K562 (cell line): ENCODE results near the gene MTPN. TPM values are rescaled to one million over a fixed set of nuclear protein-coding genes. Genes with fewer than 3 reads are reported as not detected.

ENCODE experiments used
- CXXC5 ChIP-seq: fragments of 250-450 bp; sonication (Bioruptor Pico); IDR thresholded peaks from 2 replicates; pipeline ENCODE4 v1.8.0; 2022; ENCODE audit warnings: inconsistent platforms, mild to moderate bottlenecking, moderate library complexity
- EHMT2 ChIP-seq: fragments of 450-650 bp; IDR thresholded peaks from 2 replicates; pipeline ENCODE4 v1.6.1; 2018; ENCODE audit warnings: antibody characterized with exemption
- GTF2F1 ChIP-seq: IDR thresholded peaks from 2 replicates; pipeline ENCODE4 v1.6.1; 2011; ENCODE audit warnings: low read depth, low read length, improper control_type of control experiment
- HMG20A ChIP-seq: fragments of 450-650 bp; formaldehyde crosslinking; conservative IDR thresholded peaks from 2 replicates; pipeline ENCODE4 v1.4.0; 2020; ENCODE audit warnings: mild to moderate bottlenecking, mixed read lengths
- KLF1 ChIP-seq: fragments of 450-650 bp; IDR thresholded peaks from 2 replicates; pipeline ENCODE4 v1.6.1; 2016; ENCODE audit warnings: missing genetic modification characterization, missing compliant biosample characterization
- KLF10 ChIP-seq: fragments of 250-450 bp; sonication (Bioruptor Pico); IDR thresholded peaks from 2 replicates; pipeline ENCODE4 v1.6.1; 2021; ENCODE audit warnings: matching md5 sums
- NR2C1 ChIP-seq, 2 experiments: fragments of 450-650 bp; IDR thresholded peaks; 2 replicates each; pipeline ENCODE4 v1.6.1; 2017; ENCODE audit warnings: mild to moderate bottlenecking in 2 of 2, antibody characterized with exemption in 1 of 2, inconsistent platforms in 1 of 2, missing compliant biosample characterization in 1 of 2, missing genetic modification characterization in 1 of 2
- SMARCE1 ChIP-seq: fragments of 450-650 bp; IDR thresholded peaks from 2 replicates; pipeline ENCODE4 v1.7.1; 2016; ENCODE audit warnings: mild to moderate bottlenecking
- ZNF583 ChIP-seq: fragments of 250-450 bp; sonication (Bioruptor Pico); IDR thresholded peaks from 2 replicates; pipeline ENCODE4 v1.4.0; 2020
- polyA plus RNA-seq, 8 experiments: library from polyadenylated mRNA; depleted of rRNA in 4 of 8; stranded (reverse) in 5 of 8; unstranded in 3 of 8; fragments of >200 nt; fragmentation: Nextera tagmentation in 2 of 8; fragmentation: Illumina TruSeq in 1 of 8; extraction: Ambion mirVana in 2 of 8; extraction: Trizol in 1 of 8; gene quantifications; 2 replicates each; pipeline versions ENCODE4 v1.2.1 to v1.2.3, GENCODE V29; 2011 to 2014; ENCODE audit warnings: inconsistent platforms in 1 of 8, missing spikeins in 1 of 8
- total RNA-seq, 7 experiments: library from RNA; depleted of rRNA in 6 of 7; stranded (reverse); fragments of >200 nt in 6 of 7; fragmentation: Illumina TruSeq in 2 of 7; extraction: Trizol in 2 of 7; gene quantifications; 2 replicates each; pipeline versions ENCODE4 v1.2.1 to v1.2.3, GENCODE V29; 2011 to 2021; ENCODE audit warnings: low replicate concordance in 1 of 7
- TF ChIP-seq, protein P1 (sequence below): fragments of 200-600 bp; sonication (generic); IDR thresholded peaks from one replicate; pipeline ENCODE4 v1.6.1; 2012; ENCODE audit warnings: mild to moderate bottlenecking, low read depth, low read length, inconsistent platforms
- TF ChIP-seq, protein P2 (sequence below), 2 experiments: fragments of 450-650 bp in 1 of 2; IDR thresholded peaks; 2 replicates each; pipeline ENCODE4 v1.6.1; 2011 to 2017; ENCODE audit warnings: low read depth in 2 of 2, antibody characterized with exemption in 1 of 2, borderline replicate concordance in 1 of 2, low read length in 1 of 2, mild to moderate bottlenecking in 1 of 2, mixed read lengths in 1 of 2; ENCODE audit not compliant: control insufficient read depth in 1 of 2
- TF ChIP-seq, protein P3 (sequence below): sonication (generic); formaldehyde crosslinking; IDR thresholded peaks from 2 replicates; pipeline ENCODE4 v1.8.1; 2022; ENCODE audit warnings: missing genetic modification reagents

Gene MTPN
- total and polyA plus RNA-seq, 9 of the 15 experiments (the other 6 are each of a cell fraction or from before 2014, with no cell fraction given) = 68.5 to 261 (median 156) TPM

DNA sequence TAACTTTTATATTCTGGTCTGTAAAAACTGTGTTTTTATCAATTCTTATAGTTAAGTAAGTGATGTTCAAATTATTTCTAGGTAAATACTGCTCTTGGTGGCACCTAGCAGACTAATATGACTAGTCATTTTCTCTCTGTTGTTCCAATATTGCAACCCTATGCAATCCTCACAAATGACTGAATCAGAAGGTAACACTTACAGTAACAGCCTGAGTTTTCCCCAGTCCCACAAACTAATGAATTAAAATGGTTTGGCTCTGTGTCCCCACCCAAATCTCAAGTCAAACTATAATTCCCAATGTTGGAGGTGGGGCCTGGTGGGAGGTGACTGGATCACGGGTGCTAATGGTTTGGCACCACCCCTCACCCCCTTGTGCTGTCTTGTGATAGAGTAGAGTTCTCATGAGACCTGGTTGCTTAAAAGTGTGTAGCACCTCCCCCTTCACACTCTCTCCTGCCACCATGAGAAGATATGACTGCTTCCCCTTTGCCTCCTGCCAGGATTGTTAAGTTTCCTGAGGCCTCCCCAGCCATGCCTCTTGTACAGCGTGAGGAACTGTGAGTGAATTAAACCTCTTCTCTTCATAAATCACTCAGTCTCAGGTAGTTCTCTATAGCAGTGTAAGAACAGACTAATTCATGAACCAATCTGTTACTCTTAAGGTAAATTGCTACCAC lies 43.5 kb downstream of the MTPN start (continued):
- TF ChIP-seq, protein P1, sequence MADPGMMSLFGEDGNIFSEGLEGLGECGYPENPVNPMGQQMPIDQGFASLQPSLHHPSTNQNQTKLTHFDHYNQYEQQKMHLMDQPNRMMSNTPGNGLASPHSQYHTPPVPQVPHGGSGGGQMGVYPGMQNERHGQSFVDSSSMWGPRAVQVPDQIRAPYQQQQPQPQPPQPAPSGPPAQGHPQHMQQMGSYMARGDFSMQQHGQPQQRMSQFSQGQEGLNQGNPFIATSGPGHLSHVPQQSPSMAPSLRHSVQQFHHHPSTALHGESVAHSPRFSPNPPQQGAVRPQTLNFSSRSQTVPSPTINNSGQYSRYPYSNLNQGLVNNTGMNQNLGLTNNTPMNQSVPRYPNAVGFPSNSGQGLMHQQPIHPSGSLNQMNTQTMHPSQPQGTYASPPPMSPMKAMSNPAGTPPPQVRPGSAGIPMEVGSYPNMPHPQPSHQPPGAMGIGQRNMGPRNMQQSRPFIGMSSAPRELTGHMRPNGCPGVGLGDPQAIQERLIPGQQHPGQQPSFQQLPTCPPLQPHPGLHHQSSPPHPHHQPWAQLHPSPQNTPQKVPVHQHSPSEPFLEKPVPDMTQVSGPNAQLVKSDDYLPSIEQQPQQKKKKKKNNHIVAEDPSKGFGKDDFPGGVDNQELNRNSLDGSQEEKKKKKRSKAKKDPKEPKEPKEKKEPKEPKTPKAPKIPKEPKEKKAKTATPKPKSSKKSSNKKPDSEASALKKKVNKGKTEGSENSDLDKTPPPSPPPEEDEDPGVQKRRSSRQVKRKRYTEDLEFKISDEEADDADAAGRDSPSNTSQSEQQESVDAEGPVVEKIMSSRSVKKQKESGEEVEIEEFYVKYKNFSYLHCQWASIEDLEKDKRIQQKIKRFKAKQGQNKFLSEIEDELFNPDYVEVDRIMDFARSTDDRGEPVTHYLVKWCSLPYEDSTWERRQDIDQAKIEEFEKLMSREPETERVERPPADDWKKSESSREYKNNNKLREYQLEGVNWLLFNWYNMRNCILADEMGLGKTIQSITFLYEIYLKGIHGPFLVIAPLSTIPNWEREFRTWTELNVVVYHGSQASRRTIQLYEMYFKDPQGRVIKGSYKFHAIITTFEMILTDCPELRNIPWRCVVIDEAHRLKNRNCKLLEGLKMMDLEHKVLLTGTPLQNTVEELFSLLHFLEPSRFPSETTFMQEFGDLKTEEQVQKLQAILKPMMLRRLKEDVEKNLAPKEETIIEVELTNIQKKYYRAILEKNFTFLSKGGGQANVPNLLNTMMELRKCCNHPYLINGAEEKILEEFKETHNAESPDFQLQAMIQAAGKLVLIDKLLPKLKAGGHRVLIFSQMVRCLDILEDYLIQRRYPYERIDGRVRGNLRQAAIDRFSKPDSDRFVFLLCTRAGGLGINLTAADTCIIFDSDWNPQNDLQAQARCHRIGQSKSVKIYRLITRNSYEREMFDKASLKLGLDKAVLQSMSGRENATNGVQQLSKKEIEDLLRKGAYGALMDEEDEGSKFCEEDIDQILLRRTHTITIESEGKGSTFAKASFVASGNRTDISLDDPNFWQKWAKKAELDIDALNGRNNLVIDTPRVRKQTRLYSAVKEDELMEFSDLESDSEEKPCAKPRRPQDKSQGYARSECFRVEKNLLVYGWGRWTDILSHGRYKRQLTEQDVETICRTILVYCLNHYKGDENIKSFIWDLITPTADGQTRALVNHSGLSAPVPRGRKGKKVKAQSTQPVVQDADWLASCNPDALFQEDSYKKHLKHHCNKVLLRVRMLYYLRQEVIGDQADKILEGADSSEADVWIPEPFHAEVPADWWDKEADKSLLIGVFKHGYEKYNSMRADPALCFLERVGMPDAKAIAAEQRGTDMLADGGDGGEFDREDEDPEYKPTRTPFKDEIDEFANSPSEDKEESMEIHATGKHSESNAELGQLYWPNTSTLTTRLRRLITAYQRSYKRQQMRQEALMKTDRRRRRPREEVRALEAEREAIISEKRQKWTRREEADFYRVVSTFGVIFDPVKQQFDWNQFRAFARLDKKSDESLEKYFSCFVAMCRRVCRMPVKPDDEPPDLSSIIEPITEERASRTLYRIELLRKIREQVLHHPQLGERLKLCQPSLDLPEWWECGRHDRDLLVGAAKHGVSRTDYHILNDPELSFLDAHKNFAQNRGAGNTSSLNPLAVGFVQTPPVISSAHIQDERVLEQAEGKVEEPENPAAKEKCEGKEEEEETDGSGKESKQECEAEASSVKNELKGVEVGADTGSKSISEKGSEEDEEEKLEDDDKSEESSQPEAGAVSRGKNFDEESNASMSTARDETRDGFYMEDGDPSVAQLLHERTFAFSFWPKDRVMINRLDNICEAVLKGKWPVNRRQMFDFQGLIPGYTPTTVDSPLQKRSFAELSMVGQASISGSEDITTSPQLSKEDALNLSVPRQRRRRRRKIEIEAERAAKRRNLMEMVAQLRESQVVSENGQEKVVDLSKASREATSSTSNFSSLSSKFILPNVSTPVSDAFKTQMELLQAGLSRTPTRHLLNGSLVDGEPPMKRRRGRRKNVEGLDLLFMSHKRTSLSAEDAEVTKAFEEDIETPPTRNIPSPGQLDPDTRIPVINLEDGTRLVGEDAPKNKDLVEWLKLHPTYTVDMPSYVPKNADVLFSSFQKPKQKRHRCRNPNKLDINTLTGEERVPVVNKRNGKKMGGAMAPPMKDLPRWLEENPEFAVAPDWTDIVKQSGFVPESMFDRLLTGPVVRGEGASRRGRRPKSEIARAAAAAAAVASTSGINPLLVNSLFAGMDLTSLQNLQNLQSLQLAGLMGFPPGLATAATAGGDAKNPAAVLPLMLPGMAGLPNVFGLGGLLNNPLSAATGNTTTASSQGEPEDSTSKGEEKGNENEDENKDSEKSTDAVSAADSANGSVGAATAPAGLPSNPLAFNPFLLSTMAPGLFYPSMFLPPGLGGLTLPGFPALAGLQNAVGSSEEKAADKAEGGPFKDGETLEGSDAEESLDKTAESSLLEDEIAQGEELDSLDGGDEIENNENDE = no peak
- TF ChIP-seq KLF1 (tag) (no peak), SMARCE1 (no peak), HMG20A (no peak), CXXC5 (CRISPR knock-in tag) (peak; percentile 56), EHMT2 (0 out of 2 replicates have a peak, but pooled peaks have one; percentile 40), NR2C1 (IDR thresholded peaks at IDR 0.05) (no peak), NR2C1 (tag; IDR thresholded peaks at IDR 0.05) (no peak), ZNF583 (no peak), GTF2F1 (no peak), KLF10 (no peak)
- TF ChIP-seq, protein P2, sequence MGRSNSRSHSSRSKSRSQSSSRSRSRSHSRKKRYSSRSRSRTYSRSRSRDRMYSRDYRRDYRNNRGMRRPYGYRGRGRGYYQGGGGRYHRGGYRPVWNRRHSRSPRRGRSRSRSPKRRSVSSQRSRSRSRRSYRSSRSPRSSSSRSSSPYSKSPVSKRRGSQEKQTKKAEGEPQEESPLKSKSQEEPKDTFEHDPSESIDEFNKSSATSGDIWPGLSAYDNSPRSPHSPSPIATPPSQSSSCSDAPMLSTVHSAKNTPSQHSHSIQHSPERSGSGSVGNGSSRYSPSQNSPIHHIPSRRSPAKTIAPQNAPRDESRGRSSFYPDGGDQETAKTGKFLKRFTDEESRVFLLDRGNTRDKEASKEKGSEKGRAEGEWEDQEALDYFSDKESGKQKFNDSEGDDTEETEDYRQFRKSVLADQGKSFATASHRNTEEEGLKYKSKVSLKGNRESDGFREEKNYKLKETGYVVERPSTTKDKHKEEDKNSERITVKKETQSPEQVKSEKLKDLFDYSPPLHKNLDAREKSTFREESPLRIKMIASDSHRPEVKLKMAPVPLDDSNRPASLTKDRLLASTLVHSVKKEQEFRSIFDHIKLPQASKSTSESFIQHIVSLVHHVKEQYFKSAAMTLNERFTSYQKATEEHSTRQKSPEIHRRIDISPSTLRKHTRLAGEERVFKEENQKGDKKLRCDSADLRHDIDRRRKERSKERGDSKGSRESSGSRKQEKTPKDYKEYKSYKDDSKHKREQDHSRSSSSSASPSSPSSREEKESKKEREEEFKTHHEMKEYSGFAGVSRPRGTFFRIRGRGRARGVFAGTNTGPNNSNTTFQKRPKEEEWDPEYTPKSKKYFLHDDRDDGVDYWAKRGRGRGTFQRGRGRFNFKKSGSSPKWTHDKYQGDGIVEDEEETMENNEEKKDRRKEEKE (IDR thresholded peaks at IDR 0.05; ENCODE audit: borderline replicate concordance in 1 of 2, control insufficient read depth in 1 of 2, low read depth in 2 of 2, low read length in 1 of 2) = no peak
- TF ChIP-seq, protein P3, sequence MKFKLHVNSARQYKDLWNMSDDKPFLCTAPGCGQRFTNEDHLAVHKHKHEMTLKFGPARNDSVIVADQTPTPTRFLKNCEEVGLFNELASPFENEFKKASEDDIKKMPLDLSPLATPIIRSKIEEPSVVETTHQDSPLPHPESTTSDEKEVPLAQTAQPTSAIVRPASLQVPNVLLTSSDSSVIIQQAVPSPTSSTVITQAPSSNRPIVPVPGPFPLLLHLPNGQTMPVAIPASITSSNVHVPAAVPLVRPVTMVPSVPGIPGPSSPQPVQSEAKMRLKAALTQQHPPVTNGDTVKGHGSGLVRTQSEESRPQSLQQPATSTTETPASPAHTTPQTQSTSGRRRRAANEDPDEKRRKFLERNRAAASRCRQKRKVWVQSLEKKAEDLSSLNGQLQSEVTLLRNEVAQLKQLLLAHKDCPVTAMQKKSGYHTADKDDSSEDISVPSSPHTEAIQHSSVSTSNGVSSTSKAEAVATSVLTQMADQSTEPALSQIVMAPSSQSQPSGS (CRISPR knock-in tag) = no peak
